Right lung (tissue), 5 donors: ENCODE results near the gene DPH6. TPM values are rescaled to one million over a fixed set of nuclear protein-coding genes. Genes with fewer than 3 reads are reported as not detected.
A peak's percentile ranks its signal among the peaks of the same experiment; 100 is the strongest.

Experiments
- DNase-seq, 2 donors: peaks; one replicate each; pipeline ENCODE4 v3.0.0-alpha.2; 2013
- polyA plus RNA-seq, 5 donors: library from polyadenylated mRNA; unstranded; fragments of 120-200 nt; gene quantifications; one replicate each; pipeline versions ENCODE4 v1.2.1 to v1.2.3, GENCODE V29; 2013; ENCODE audit warnings: inconsistent platforms in 1 of 5, low replicate concordance in 1 of 5; ENCODE audit not compliant: insufficient read length in 5 of 5, insufficient read depth in 1 of 5

The DPH6 gene
- polyA plus RNA-seq, 5 donors, result 10.1 to 16.7 (median 14.6) TPM

GRCh38 chr15:35545316-35545823 lies 595 bp downstream of the DPH6 start:
- DNase-seq, result peak in 1 of 2 donors; percentile 73

DNA sequence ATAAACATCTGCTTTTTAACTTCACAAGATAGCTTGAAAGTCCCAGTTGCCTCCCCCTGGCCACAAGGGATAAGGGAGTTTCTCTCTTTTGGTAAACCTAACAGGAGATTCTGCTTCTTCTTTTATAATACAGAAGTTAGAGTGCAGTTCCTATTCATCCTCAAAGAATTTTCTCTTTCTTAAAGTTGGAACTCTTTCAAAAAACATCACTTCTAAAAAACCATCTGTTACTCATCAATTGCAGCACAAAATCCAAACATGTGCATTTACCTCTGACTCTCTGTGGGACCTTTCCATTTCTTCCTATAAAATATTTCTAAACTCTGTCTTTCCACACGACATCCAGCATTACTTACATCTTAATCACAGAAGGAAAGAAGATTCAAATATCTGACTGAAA lies 5.1 kb downstream of the DPH6 start:
- DNase-seq, result no peak

DNA sequence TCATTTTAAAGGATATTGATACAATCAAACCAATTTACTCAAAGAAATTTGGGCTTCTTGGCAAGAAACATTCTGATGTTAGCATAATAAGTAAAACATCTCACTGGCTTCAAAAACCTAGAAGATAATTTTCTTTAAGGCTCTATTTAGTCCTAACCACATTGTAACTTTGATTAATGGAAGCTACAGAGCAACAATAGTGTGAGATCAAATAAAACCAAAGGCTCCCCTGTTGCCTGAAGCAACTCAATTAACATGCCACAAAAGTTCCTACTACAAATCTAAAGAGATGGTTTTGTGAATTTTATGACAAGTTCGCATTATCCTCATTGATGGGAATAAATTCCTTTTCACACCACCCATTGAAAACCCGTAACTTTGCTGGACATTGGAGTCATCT lies 5.9 kb downstream of the DPH6 start:
- no peak for DNase-seq

- DNase-seq, result no peak
Observed at GRCh38 chr15:35535365-35535916, 10.5 kb downstream of the DPH6 start.

DNA sequence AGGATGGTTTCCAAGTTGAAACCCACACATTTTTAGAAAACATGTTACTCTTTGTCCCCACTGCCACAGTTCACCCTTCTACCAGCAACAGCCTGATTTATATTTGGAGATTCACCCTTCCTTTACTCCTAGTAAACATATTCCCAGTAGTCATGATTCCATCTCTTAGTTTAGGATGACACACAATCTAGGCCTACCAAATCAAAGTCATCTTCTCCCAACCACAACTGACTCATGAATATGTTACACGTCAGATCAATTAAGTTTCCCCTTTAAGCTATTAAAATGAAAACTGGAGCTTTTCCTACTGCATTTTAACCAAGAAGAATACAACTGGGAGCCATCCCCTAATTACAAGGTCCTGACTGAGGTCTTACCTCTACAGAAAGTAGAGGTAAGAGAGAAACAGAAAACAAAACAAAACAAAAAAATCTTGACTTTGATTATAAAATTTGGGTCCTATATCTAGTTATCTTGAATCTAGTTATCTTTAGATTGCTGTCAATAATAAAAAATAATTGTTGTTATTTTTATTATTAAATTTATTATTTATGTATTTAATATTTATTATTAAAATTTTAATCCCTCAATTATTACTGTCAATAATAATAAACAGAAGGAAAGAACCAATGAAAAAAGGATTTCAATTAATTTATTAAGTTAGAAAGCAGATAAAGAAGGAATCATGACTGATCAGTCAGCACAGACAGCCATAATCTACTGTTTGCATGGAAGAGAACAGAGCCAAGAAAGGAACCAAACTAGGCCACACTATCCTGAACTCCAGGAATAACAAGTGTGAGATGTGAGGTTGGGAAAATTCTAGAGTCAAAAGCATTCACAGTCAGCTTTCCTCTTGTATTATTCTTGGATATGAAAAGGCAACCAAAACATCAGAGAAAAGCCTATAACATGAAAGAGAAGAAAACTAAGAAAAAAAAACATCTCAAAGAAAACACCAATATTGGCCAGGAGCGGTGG lies 12.5 kb downstream of the DPH6 start:
- no peak for DNase-seq

DNA sequence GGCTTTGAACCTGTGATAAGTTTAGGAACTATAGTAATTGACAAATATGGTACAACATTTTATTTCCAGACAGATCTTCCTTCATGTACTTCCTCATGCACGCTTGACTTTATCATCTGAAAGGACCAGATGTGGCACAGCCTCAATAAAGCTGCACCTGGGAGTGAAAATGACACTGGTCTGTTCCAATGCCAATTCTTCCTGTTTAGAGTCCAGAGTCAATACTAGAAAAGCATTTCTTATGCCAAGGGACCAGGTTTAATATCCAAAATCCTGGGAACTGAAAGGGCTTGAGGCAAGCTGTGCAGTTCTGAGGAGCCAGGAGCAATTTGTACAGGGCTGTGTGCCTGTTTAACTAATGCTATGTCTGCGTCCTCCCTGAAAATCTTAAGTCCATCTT lies 15.3 kb downstream of the DPH6 start:
- DNase-seq, result no peak

DNA sequence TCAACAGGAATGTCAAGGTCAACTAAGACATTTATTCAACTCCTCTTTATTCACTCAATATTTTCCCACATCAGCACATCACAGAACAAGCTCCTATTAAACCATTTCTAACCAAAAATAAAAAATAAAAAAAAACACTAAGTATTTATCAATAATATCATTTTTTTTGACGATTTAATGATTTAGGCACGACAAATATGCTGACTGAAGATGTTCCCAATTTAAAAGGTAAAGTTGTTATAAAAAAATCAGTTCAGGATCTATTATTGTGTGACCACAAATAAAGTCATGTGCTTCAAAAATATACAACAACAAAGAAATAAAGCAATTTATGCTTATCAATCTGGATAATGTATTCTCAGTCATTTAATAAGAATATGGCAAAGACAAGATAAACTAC lies 16.2 kb downstream of the DPH6 start:
- DNase-seq, result no peak

- no peak for DNase-seq
Observed at GRCh38 chr15:35522061-35522460, 23.9 kb downstream of the DPH6 start.

DNA sequence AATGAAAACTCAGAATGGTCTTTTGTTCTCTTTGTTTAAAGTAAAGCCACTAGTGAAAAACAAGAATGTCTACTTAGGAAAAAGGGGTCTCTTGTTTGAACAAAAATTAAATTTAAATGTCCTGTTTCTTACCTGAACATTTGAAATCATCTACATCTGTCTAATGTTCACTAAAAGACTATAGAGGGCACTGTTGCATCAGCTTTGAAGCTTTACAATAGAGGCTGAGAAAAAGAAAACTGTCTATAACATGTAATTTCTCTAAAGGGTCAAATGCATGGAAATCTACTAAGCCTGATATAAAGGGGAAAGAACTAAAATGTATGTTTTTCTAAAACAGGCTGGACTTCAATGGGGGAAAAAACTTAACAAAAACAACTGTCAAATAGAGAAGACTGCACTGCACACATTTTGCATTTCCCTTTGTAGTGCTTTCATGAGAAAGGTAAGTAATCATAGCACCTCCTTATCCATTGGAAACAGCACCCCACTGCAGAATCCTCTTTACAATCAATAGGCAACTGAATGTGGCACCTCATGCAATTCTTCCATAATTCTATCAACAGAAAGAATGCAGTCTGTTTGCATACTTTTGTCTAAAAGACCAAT lies 26.3 kb downstream of the DPH6 start:
- DNase-seq, result peak; percentile 28 to 51

DNA sequence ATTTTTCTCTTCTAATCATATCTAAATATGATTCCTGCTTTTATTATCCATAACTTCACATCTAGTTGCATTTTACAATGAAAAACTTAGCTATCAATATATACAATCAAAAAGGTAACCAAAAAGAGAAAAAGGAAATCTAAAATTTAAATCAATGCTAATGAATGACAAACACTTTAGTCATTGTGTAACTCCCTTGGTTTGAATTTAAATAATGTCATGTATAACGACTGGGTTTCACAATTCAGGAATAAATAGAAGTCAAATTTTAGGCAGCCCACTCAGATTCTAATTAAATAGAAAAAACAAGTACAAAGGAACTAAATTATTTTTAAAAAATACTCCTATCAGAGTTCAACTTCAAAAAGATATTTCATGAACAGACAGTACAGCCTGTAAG lies 26.9 kb downstream of the DPH6 start:
- no peak for DNase-seq

DNA sequence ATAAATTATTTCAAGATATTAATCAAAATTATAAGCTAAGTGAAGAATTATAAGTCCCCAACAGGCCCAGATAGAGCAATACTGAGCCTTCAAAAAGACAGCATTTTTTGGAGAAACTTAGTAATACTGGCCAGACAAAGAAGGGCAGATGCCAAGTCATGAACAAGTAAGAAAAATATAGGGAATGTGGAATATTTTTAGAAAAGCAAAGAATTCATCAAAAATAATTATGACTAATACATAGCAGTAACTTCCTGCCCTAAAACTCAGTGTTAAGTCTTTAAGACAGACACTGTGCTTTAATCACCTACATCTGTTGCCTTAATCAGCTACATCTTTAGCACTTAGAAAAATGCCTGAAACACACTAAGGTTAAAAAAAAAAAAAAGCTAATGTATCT lies 31.2 kb downstream of the DPH6 start:
- DNase-seq, result no peak

- DNase-seq, result no peak
Observed at GRCh38 chr15:35507932-35508638, 37.9 kb downstream of the DPH6 start.

GRCh38 chr15:35506272-35506870 lies 39.6 kb downstream of the DPH6 start:
- DNase-seq, result no peak

GRCh38 chr15:35505809-35506208 lies 40.2 kb downstream of the DPH6 start:
- no peak for DNase-seq

DNA sequence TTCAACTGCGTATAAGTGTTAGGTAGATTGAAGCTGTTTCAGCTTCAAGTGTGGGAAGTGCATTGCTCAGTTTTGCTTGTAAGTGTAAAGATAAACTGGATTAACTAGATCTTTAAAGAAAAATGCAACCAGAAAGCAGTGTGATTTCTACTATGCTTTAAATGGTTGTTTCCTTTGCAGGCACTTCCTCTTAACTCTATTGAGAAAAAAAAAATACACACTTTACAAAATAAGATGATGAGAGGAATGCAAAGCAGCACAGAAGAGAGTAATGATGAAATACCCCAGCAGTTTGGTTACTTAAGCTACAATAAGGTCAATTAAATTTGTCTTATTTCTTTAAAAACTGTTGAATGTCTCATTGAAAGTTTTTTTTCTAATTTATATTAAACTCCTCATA lies 40.8 kb downstream of the DPH6 start:
- peak in 1 of 2 donors; percentile 15 for DNase-seq

- DNase-seq, result no peak
Observed at GRCh38 chr15:35499723-35500122, 46.2 kb downstream of the DPH6 start.

DNA sequence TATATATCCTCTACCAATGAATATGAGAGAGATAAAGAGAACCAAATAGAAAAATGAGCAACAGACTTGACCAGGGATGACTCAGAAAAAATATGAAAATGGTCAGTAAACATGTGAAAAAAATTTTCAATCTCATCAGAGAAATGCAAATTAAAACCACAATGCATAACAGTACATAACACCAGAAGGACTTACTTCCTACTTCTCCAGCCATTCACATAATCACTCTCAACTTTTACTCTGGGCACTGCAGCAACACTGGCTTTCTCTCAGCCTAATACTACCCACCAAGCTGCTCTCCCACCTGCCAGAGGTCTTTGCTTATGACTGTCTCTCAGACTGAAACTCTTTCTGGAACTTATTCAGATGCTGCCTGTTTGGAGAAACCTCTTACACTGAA lies 49.4 kb downstream of the DPH6 start:
- DNase-seq, result no peak

DNA sequence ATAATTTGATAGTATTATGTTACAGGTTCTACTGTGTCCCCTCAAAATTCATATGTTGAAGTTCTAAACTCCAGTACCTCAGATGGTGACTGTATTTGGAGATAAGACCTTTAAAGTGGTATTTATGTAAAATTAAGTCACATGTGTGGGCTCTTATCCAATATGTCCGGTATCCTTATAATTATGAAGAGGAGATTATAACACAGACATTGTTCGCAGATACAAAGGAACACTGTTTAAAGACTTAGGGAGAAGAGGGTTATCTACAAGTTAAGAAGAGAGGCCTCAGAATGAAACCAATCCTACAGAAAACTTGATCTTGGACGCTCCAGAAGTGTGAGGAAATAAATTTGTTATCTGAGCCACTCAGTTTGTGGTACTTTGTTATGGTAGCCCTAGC lies 50.9 kb downstream of the DPH6 start:
- no peak for DNase-seq

DNA sequence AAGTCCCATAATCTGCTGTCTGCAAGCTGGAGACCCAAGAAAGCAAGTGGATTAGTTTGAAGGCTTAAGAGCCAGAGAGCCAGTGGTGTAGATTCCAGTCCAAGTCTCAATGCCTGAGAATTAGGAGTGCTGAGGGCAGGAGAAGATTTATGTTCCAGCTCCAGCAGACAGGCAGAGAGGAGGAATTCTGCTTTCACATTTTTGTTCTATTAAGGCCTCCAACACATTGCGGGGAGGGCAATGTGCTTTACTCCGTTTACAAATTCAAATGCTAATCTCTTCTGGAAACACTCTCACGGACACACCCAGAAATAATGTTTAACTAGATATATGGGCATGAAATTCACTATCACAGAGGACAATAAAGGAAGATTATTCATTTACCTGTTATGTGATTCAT lies 54.0 kb downstream of the DPH6 start:
- no peak for DNase-seq

DNA sequence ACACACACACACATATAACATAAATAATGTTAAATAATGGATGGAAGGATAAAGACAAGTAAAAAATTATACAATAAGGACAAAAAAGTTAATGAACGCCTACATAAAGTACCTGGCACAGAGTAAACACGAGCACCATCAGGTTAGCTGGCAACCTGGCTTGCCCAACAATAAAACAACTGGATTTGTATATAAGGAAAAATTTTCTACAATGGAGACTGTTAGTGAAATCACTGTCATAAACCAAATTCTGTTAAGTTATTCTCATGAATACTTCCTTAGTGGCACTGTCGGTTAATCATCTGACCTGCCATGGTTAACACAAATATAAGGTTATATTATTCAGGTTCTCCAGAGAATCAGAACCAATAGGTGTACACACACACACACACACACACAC lies 54.8 kb downstream of the DPH6 start:
- no peak for DNase-seq

DNA sequence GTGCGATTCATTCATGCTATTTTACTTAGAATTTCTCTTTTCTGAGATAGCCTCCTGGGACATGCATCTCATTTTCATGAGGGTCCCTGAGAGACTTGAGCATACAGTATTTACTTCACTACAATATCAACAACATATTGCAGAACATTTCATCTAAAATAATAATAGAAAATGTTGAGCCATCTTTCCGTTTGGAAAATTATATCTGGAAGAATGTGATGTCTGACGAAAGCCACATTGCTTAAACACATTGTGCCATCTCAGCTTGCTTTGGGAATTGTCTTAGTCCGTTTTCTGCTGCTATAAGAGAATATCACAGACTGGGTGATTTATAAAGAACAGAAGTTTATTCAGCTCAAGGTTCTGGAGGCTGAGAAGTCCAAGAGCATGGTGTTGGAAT lies 55.5 kb downstream of the DPH6 start:
- peak in 1 of 2 donors; percentile 9 for DNase-seq

- no peak for DNase-seq
Observed at GRCh38 chr15:35487417-35487816, 58.5 kb downstream of the DPH6 start.
